A549 (cell line): ENCODE measurements around the gene SEMA5A.

Experiments used
- BHLHE40 ChIP-seq: IDR thresholded peaks from 2 replicates; pipeline ENCODE4 v1.6.1; 2012; ENCODE audit warnings: low read depth, low read length, inconsistent platforms
- EP300 ChIP-seq, 2 experiments: fragments of >200 bp; sonication (Bioruptor Twin); formaldehyde crosslinking; IDR thresholded peaks; 2 replicates in 1 of 2; 3 replicates in 1 of 2; pipeline ENCODE4 v1.6.1; 2016 to 2017
- KDM1A ChIP-seq: fragments of 200-600 bp; sonication (generic); IDR thresholded peaks from 2 replicates; pipeline ENCODE4 v1.6.1; 2016; ENCODE audit warnings: low read depth, mild to moderate bottlenecking
- MYC ChIP-seq: IDR thresholded peaks from 2 replicates; pipeline ENCODE4 v1.6.1; 2012; ENCODE audit warnings: mild to moderate bottlenecking, inconsistent platforms, low read length, improper control_type of control experiment, borderline replicate concordance
- NFE2L2 ChIP-seq: fragments of 150-350 bp; conservative IDR thresholded peaks from 2 replicates; pipeline ENCODE4 v1.6.1; 2014; ENCODE audit warnings: low read length
- POLR2A ChIP-seq: IDR thresholded peaks from 2 replicates; pipeline ENCODE4 v1.6.1; 2012; ENCODE audit warnings: mild to moderate bottlenecking, low read length
- RAD21 ChIP-seq, 2 experiments: fragments of >200 bp in 1 of 2; sonication (Bioruptor Twin) in 1 of 2; formaldehyde crosslinking in 1 of 2; IDR thresholded peaks in 1 of 2; conservative IDR thresholded peaks in 1 of 2; 2 replicates in 1 of 2; 3 replicates in 1 of 2; pipeline ENCODE4 v1.6.1; 2012 to 2018; ENCODE audit warnings: inconsistent platforms in 1 of 2
- RFX5 ChIP-seq: fragments of 450-650 bp; IDR thresholded peaks from 2 replicates; pipeline ENCODE4 v1.7.1; 2014; ENCODE audit warnings: antibody characterized with exemption, mild to moderate bottlenecking, moderate library complexity
- SREBF2 ChIP-seq: fragments of 450-650 bp; IDR thresholded peaks from 2 replicates; pipeline ENCODE4 v1.6.1; 2014; ENCODE audit warnings: mild to moderate bottlenecking, moderate library complexity
- TP53 ChIP-seq: fragments of 250-450 bp; sonication (Bioruptor Pico); IDR thresholded peaks from 2 replicates; pipeline ENCODE4 v1.5.0; 2021; ENCODE audit warnings: mild to moderate bottlenecking, moderate library complexity
- USF2 ChIP-seq: fragments of 450-650 bp; IDR thresholded peaks from 2 replicates; pipeline ENCODE4 v1.6.1; 2014; ENCODE audit warnings: antibody characterized with exemption
- ZC3H11A ChIP-seq: fragments of 450-650 bp; IDR thresholded peaks from 2 replicates; pipeline ENCODE4 v1.6.1; 2014; ENCODE audit warnings: antibody characterized with exemption, mild to moderate bottlenecking
- TF ChIP-seq, protein P1 (sequence below): fragments of >200 bp; sonication (Bioruptor Twin); formaldehyde crosslinking; IDR thresholded peaks from 3 replicates; pipeline ENCODE4 v1.5.1; 2016
- TF ChIP-seq, protein P2 (sequence below): IDR thresholded peaks from 2 replicates; pipeline ENCODE4 v1.6.1; 2012; ENCODE audit warnings: low read depth, borderline replicate concordance

DNA sequence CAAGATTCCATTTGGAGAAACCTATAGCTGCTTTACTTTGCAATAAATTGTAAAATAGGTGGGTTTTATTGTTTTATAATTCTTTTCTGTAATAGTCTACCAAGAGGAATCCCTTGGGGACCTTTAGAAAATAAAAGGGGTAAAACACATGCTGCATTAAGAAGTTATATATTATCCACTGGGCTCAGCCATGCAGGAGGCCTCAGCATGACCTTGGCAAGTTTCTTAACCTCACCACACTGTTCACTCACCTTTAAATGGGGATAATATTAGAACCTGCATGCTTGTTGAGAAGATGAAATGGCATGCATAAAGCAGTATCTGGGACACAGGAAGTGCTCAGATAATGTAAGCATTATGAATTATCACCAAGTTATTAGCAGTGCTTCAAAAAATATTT, 120.2 kb downstream of the SEMA5A start:
- TF ChIP-seq, protein P1, sequence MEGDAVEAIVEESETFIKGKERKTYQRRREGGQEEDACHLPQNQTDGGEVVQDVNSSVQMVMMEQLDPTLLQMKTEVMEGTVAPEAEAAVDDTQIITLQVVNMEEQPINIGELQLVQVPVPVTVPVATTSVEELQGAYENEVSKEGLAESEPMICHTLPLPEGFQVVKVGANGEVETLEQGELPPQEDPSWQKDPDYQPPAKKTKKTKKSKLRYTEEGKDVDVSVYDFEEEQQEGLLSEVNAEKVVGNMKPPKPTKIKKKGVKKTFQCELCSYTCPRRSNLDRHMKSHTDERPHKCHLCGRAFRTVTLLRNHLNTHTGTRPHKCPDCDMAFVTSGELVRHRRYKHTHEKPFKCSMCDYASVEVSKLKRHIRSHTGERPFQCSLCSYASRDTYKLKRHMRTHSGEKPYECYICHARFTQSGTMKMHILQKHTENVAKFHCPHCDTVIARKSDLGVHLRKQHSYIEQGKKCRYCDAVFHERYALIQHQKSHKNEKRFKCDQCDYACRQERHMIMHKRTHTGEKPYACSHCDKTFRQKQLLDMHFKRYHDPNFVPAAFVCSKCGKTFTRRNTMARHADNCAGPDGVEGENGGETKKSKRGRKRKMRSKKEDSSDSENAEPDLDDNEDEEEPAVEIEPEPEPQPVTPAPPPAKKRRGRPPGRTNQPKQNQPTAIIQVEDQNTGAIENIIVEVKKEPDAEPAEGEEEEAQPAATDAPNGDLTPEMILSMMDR = no peak
- no peak for TF ChIP-seq USF2
- TF ChIP-seq KDM1A = no peak
- TF ChIP-seq TP53 = no peak
- no peak for TF ChIP-seq EP300 (IDR thresholded peaks at IDR 0.05)
- TF ChIP-seq NFE2L2 = no peak
- no peak for TF ChIP-seq BHLHE40
- TF ChIP-seq POLR2A = no peak
- no peak for TF ChIP-seq RAD21 (conservative IDR thresholded peaks at IDR 0.05 in 1 of 2, IDR thresholded peaks at IDR 0.05 in 1 of 2)
- no peak for TF ChIP-seq RFX5
- no peak for TF ChIP-seq MYC
- no peak for TF ChIP-seq SREBF2
- TF ChIP-seq, protein P2, sequence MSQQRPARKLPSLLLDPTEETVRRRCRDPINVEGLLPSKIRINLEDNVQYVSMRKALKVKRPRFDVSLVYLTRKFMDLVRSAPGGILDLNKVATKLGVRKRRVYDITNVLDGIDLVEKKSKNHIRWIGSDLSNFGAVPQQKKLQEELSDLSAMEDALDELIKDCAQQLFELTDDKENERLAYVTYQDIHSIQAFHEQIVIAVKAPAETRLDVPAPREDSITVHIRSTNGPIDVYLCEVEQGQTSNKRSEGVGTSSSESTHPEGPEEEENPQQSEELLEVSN = no peak
- TF ChIP-seq ZC3H11A = no peak
